HG03025 (cell line): ENCODE data around the gene DUSP3.
"Not testable (repeated sequence)": the region's sequence is repeated elsewhere in the genome, so short reads cannot be mapped to it uniquely, and the experiment has no call there.

Source experiments
- ATAC-seq: cut with Tn5 transposase; IDR thresholded peaks from one replicate; pipeline ENCODE4 v1.9.1; 2021; ENCODE audit warnings: mild to moderate bottlenecking, moderate library complexity; ENCODE audit not compliant: unreplicated experiment, low FRiP score

The DUSP3 gene

GRCh38 chr17:43803758-43804157 lies 25.0 kb upstream of the DUSP3 start:
- no peak for ATAC-seq

DNA sequence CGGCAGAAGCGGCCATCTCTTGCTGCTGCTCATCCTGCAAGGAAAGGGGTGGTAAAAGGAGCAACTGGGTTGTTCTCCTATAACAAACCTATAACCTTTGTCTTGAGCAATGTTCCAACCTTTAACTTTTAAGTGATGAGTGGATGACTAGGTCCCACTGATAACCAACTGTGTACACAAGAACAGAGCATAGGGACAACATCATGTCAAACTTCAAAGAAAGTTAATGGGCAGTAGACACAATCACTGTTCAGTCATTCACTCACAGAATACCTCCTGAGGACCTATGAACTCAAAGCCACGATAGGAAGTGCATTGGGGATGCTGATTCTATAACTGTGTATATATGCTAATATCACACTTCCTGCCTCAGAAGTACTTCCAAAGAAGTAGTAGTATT lies 23.1 kb upstream of the DUSP3 start:
- ATAC-seq: no peak

DNA sequence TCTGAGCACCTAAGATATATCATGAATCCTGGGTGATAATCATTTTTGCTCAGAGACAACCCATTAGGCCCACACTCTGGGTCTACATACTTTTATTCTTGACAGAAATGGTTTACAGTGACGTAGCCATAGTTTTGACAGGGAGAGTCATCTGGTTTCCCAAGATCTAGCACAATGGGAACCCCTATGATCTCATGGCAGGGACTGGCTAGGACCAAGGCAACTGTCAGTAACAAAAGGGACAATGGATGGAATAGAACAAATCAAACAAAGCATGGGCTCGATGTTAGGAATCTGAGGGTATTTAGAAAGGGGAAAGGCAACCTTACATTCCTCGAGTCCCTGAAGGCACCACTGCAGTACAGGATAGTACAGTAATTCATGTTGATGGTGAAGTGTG lies 22.0 kb upstream of the DUSP3 start:
- ATAC-seq: no peak

GRCh38 chr17:43799047-43799446 lies 20.3 kb upstream of the DUSP3 start:
- ATAC-seq: no peak

DNA sequence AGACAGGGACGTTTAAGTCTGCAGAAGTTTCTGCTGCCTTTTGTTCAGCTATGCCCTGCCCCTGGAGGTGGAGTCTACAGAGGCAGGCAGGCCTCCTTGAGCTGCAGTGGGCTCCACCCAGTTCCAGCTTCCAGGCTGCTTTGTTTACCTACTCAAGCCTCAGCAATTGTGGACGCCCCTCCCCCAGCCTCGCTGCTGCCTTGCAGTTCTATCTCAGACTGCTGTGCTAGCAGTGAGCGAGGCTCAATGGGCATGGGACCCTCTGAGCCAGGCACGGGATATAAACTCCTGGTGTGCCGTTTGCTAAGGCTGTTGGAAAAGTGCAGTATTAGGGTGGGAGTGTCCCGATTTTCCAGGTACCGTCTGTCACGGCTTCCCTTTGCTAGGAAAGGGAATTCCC lies 19.2 kb upstream of the DUSP3 start:
- ATAC-seq: not testable (repeated sequence)

GRCh38 chr17:43792668-43793067 lies 13.9 kb upstream of the DUSP3 start:
- not testable (repeated sequence) for ATAC-seq

- no peak for ATAC-seq
Measured at GRCh38 chr17:43791589-43791988, 12.8 kb upstream of the DUSP3 start.

- no peak for ATAC-seq
Measured at GRCh38 chr17:43790311-43790940, 11.6 kb upstream of the DUSP3 start.

DNA sequence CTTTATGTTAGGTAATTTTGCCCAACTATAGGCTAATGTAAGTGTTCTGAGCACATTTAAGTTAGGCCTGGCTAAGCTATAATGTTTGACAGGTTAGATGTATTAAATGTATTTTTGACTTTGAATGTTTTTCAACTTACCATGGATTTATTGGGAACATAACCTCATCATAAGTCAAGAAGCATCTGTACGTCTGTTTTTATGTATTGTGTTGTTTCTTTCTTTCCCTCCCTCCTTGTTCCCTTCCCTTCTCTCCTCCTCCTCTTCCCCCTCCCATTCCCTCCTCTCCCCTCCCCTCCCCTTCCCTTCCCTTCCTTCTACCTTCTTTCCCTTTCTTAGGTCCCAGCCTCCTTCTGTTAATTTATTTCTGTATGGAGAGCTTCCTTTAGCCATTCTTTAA lies 10.7 kb upstream of the DUSP3 start:
- ATAC-seq: no peak

- no peak for ATAC-seq
Measured at GRCh38 chr17:43788540-43788939, 9.8 kb upstream of the DUSP3 start.

GRCh38 chr17:43787728-43788127 lies 9.0 kb upstream of the DUSP3 start:
- no peak for ATAC-seq

DNA sequence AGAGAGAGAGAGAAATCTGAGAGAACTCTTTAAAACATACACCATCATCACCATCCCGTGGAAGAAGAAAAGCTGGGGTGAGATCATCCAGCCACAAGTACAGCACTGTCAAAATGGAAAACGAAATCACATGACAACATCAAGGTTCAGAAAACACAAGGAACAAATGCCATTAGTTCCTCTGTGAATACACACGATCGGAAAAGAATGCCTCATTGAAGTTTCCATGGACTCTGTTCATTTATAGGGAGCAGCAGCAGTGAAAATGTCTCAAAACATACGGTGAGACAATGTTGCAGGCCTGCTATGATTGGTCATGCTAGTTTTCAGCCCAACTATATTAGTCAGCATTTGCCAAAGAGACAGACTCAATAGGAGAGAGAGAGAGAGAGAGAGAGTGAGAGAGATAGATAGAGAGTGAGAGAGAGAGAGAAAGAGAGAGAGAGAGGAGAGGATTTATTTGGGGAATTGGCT lies 5.9 kb upstream of the DUSP3 start:
- ATAC-seq: no peak

DNA sequence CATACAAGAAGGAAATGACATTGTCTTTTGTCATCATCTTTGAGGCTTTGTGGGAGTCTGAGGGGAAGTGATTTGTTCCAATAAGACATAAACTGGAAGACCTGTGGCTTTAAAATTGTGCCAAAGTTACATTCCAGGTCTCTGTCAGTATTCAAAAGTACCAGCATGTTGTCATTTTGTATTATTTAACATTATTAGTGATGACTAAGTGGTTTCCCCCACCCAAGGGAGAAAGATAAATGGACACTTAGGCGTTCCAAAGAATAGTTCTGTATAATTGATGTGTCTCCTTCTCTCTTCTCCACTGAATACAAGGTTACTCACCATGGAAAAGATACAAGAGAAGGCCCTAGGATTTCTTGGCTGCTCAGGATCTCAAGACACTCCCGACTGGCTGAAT lies 5.3 kb upstream of the DUSP3 start:
- ATAC-seq: no peak

DNA sequence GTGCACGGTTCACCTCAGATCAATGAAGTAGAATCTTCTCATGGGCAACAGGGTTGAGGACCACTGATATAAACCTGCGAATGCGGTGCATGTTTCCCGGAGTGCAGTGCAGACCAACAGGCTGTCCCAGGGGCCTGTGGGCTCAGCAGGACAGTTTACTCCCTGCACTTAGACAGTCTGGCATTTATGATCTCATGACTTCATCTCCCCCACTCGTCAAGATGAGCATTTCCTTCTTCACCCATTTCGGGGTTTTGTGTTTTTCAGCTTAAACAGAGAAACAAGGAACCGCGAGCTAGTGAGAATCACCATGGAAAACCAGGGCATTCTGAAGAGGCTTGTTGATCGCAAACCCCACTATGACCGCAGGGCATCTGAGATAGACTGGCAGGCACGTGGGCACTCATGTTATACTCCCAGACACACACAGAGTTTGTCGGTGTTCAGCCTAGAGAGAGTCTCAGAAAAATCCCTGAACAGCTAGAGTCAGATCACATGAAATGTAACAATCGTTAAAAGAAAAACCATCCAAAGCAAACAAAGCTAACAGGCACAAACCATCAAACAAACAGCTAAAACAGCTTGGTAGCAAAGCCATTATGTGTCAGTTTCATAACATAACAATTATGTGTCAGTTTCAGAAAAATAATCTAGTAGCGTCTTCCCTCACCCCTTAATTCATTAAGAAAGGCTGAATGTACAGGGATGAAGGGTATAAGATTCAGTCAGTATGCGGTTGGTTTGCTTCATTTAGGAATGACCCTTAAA lies 4.3 kb upstream of the DUSP3 start:
- ATAC-seq: no peak

- no peak for ATAC-seq
Measured at GRCh38 chr17:43780135-43780534, 1.4 kb upstream of the DUSP3 start, which contains the start of gene CFAP97D1. Gene CFAP97D1, plus strand, starts transcription at chr17:43780435. Its CDS starts 28 bp downstream, at chr17:43780463.

DNA sequence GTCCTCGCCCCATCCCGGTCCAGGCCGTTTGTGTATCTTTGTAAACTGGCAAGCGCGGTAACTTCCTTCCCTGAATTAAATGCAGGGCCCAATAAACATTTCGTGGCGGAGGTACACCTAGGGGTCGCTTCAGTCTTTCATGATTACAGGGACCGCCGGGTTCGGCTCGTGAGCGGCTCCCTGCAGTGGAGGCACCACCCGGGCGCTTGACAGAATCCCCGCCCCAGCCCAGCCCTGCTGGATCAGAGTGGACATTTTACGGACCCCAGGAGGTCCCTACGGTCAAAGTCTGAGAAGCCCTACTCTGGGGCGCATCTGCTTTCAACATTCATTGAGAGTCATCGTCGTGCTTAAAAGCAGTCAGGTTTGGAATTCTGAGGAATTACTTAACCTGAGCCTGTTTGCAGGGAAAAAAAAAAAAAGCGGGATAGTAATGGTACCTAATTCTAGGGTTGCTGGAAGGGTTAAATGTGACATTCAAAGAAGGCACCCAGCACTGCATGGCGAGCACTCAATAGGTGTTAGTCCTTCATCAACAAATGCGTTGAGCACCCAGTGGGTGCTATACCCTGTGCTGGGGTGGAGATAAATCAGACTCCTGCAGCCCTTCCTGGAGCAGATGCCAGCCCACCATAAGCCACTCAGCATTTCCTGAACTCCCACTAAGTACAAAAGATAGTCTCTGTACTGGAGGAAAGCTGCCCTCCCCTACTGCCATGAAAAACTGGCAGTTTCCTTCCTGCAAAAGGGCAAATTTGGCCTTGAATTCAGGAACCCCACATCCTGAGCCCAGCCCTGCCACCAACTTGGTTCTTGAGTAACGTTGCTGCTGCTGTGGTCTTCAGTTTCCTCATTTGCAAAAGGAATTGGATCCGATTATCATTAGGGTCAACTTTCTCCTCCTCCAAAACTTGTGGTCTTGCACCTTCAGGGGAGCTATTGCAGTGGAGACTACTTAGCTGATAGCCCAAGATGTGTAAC lies 658 bp upstream of the DUSP3 start:
- no peak for ATAC-seq

DNA sequence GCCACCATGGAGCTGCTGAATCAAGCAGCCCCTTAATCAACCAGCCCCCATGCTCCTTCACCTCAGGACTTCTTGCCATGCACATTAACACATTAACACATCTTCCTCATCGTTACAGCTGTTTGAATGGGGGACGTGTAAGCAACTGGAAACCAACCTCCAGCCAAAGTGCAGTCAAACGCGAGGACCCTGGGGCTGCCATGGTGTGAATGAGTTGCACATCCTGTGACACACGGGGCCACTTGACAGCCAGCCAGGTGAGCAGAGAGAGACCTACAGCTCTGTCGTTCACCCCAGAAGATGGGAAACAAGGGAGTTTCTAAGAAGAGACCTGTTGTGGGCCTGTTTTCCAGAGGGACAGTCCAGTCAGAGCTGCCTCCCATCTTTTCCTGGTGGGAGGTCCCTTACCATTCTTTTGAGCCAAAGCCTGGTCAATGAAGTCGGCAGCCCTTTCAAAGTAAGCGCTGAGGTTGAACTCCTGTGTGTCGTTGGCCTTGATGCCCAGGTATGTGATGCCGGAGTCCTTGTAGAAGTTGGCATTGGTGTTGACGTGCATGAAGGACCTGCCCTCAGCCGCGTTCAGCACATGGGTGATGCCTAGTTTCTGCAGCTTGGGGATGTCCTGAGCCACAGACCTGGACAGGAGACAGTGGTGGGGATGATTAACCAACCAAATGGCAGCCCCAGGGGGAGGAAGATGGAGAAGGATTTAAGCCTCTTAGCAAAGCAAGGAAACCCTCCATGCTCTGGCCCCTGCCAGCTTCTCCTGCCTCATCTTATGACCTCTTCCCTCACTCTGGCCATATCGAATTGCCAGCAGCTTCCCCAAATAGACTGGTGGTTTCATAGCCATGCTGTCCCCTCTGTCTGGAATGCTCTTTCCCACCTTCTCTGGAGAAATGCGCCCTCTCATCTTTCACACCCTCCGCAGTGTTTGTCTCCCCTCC lies 4.2 kb downstream of the DUSP3 start:
- ATAC-seq: no peak

GRCh38 chr17:43772877-43773648 lies 5.7 kb downstream of the DUSP3 start:
- ATAC-seq: no peak

- ATAC-seq: no peak
Measured at GRCh38 chr17:43771463-43771862, 7.3 kb downstream of the DUSP3 start.
